Thyroid gland (tissue), 4 donors: ENCODE data around the gene SNX21.
"Not testable (repeated sequence)": the region's sequence is repeated elsewhere in the genome, so short reads cannot be mapped to it uniquely, and the experiment has no call there.

Source experiments
- POLR2A ChIP-seq, 2 donors: fragments of 450-650 bp; IDR thresholded peaks; one replicate each; pipeline ENCODE4 v1.6.1; 2017; ENCODE audit warnings: antibody characterized with exemption in 2 of 2, mild to moderate bottlenecking in 2 of 2, moderate library complexity in 1 of 2
- TF ChIP-seq, protein P1 (sequence below), 6 experiments: fragments of 200-600 bp in 3 of 6; fragments of 450-650 bp in 3 of 6; sonication (generic) in 3 of 6; IDR thresholded peaks; one replicate each; pipeline ENCODE4 v1.5.1; 2016 to 2019; ENCODE audit warnings: antibody characterized with exemption in 6 of 6, mild to moderate bottlenecking in 2 of 6, inconsistent platforms in 1 of 6, moderate library complexity in 1 of 6

DNA sequence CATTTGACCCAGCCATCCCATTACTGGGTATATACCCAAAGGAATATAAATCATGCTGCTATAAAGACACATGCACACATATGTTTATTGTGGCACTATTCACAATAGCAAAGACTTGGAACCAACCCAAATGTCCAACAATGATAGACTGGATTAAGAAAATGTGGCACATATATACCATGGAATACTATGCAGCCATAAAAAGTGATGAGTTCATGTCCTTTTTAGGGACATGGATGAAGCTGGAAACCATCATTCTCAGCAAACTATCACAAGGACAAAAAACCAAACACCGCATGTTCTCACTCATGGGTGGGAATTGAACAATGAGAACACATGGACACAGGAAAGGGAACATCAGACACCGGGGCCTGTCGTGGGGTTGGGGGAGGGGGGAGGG, 35.6 kb upstream of the SNX21 start:
- TF ChIP-seq, protein P1, sequence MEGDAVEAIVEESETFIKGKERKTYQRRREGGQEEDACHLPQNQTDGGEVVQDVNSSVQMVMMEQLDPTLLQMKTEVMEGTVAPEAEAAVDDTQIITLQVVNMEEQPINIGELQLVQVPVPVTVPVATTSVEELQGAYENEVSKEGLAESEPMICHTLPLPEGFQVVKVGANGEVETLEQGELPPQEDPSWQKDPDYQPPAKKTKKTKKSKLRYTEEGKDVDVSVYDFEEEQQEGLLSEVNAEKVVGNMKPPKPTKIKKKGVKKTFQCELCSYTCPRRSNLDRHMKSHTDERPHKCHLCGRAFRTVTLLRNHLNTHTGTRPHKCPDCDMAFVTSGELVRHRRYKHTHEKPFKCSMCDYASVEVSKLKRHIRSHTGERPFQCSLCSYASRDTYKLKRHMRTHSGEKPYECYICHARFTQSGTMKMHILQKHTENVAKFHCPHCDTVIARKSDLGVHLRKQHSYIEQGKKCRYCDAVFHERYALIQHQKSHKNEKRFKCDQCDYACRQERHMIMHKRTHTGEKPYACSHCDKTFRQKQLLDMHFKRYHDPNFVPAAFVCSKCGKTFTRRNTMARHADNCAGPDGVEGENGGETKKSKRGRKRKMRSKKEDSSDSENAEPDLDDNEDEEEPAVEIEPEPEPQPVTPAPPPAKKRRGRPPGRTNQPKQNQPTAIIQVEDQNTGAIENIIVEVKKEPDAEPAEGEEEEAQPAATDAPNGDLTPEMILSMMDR (IDR thresholded peaks at IDR 0.05) = not testable (repeated sequence)
- TF ChIP-seq POLR2A (IDR thresholded peaks at IDR 0.05) = not testable (repeated sequence)
